SK-N-SH (cell line): Measurements from ENCODE around the gene MGAT5.

Experiments
- EP300 ChIP-seq, 2 experiments: IDR thresholded peaks; 2 replicates each; pipeline versions ENCODE4 v1.4.0 to v1.6.1; 2012; ENCODE audit warnings: borderline replicate concordance in 1 of 2, low read depth in 1 of 2, low read length in 1 of 2
- EZH2phosphoT487 ChIP-seq: fragments of 200-600 bp; sonication (generic); IDR thresholded peaks from 2 replicates; pipeline ENCODE4 v1.6.1; 2017; ENCODE audit warnings: low read depth, mixed run types, mild to moderate bottlenecking, antibody characterized with exemption, moderate library complexity, borderline replicate concordance
- FOXJ3 ChIP-seq: sonication (generic); formaldehyde crosslinking; IDR thresholded peaks from 2 replicates; pipeline ENCODE4 v1.5.1; 2020; ENCODE audit warnings: mild to moderate bottlenecking, missing genetic modification reagents
- GABPA ChIP-seq: IDR thresholded peaks from 2 replicates; pipeline ENCODE4 v1.4.0; 2012; ENCODE audit warnings: low read depth, mild to moderate bottlenecking
- GATA2 ChIP-seq: sonication (generic); formaldehyde crosslinking; IDR thresholded peaks from 2 replicates; pipeline ENCODE4 v1.5.0; 2020; ENCODE audit warnings: mild to moderate bottlenecking, missing genetic modification reagents
- IRF3 ChIP-seq: fragments of 150-350 bp; IDR thresholded peaks from 2 replicates; pipeline ENCODE4 v1.6.1; 2016; ENCODE audit warnings: mild to moderate bottlenecking, low read depth, low read length
- POLR2AphosphoS5 ChIP-seq: IDR thresholded peaks from 2 replicates; pipeline ENCODE4 v1.6.1; 2012; ENCODE audit warnings: low read depth, low read length
- RAD21 ChIP-seq: IDR thresholded peaks from 2 replicates; pipeline ENCODE4 v1.6.1; 2012; ENCODE audit warnings: mild to moderate bottlenecking, low read length
- USF1 ChIP-seq: IDR thresholded peaks from 2 replicates; pipeline ENCODE4 v1.4.0; 2012; ENCODE audit warnings: low read depth, borderline replicate concordance
- YY1 ChIP-seq: IDR thresholded peaks from 2 replicates; pipeline ENCODE4 v1.4.0; 2012; ENCODE audit warnings: low read depth, mild to moderate bottlenecking
- TF ChIP-seq, protein P1 (sequence below): IDR thresholded peaks from 2 replicates; pipeline ENCODE4 v1.4.0; 2012; ENCODE audit warnings: low read depth
- TF ChIP-seq, protein P2 (sequence below): fragments of 200-600 bp; sonication (generic); IDR thresholded peaks from 2 replicates; pipeline ENCODE4 v1.6.1; 2017; ENCODE audit warnings: antibody characterized with exemption, mild to moderate bottlenecking, moderate library complexity

DNA sequence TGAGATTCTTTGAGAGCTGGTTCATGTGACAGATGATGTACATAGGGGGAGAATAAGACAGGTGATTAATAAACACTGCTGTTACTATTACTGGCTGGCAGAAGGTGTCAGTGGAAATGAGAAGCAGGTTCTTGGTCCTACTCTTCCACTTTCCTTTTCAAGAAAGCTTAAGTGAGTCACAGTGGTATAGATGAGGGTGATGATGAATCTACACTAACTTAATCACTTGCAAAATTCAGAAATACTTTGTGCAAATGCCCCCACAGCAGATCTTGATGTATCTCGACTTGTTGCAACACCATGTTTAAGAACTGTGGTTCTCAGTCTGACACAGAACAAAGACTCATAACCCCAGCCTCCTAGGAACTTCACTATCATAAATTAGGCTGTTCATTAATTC is 35.9 kb upstream of the MGAT5 start:
- TF ChIP-seq, protein P1, sequence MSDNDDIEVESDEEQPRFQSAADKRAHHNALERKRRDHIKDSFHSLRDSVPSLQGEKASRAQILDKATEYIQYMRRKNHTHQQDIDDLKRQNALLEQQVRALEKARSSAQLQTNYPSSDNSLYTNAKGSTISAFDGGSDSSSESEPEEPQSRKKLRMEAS: no peak
- TF ChIP-seq, protein P2, sequence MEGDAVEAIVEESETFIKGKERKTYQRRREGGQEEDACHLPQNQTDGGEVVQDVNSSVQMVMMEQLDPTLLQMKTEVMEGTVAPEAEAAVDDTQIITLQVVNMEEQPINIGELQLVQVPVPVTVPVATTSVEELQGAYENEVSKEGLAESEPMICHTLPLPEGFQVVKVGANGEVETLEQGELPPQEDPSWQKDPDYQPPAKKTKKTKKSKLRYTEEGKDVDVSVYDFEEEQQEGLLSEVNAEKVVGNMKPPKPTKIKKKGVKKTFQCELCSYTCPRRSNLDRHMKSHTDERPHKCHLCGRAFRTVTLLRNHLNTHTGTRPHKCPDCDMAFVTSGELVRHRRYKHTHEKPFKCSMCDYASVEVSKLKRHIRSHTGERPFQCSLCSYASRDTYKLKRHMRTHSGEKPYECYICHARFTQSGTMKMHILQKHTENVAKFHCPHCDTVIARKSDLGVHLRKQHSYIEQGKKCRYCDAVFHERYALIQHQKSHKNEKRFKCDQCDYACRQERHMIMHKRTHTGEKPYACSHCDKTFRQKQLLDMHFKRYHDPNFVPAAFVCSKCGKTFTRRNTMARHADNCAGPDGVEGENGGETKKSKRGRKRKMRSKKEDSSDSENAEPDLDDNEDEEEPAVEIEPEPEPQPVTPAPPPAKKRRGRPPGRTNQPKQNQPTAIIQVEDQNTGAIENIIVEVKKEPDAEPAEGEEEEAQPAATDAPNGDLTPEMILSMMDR: no peak
- TF ChIP-seq YY1 (no peak), FOXJ3 (CRISPR knock-in tag) (no peak), POLR2AphosphoS5 (no peak), GATA2 (CRISPR knock-in tag) (no peak), RAD21 (no peak), GABPA (no peak), USF1 (no peak), IRF3 (no peak), EZH2phosphoT487 (no peak), EP300 (IDR thresholded peaks at IDR 0.05; ENCODE audit: borderline replicate concordance in 1 of 2, low read depth in 1 of 2, low read length in 1 of 2) (no peak)
